ENCODE data around the gene ZNG1B. TPM values are rescaled to one million over a fixed set of nuclear protein-coding genes. Genes with fewer than 3 reads are reported as not detected.
"Not testable (repeated sequence)": the region's sequence is repeated elsewhere in the genome, so short reads cannot be mapped to it uniquely, and the experiment has no call there.

Gene ZNG1B
- total RNA-seq, 1 experiment from 2014 or later: 37.1 TPM

GRCh38 chr2:113541204-113541975, 103.9 kb downstream of the ZNG1B start:
- BruUV-seq (replicated peaks); intact Hi-C loops (cut with micrococcal nuclease; ENCODE audit: unreplicated experiment); H3K36me3 ChIP-seq (ENCODE audit: control insufficient read depth, insufficient read depth, low read length); CTCF ChIA-PET; H3K4me1 ChIP-seq (ENCODE audit: control insufficient read depth, insufficient read depth, low read length); in situ Hi-C loops (cut with HindIII; ENCODE audit: low pct_unique_long_range_greater_than_20kb, low sequenced_read_pairs); H3K27me3 ChIP-seq (ENCODE audit: control insufficient read depth, insufficient read depth, low read length); DNase-seq (ENCODE audit: low read depth, low spot score); H3K9me3 ChIP-seq (ENCODE audit: control insufficient read depth, insufficient read depth, low read depth, low read length); H3K27ac ChIP-seq (ENCODE audit: low read length); POLR2A ChIA-PET: not testable (repeated sequence)
- H3K4me3 ChIP-seq (ENCODE audit: low read depth in 2 of 2, low read length in 2 of 2): peak overlapping the region; percentile 37 to 40
- peak; percentile 79 for ATAC-seq

GRCh38 chr2:113541976-113542485, 104.5 kb downstream of the ZNG1B start:
- H3K4me1 ChIP-seq (ENCODE audit: control insufficient read depth, insufficient read depth, low read length); DNase-seq (ENCODE audit: low read depth, low spot score); H3K36me3 ChIP-seq (ENCODE audit: control insufficient read depth, insufficient read depth, low read length); H3K9me3 ChIP-seq (ENCODE audit: control insufficient read depth, insufficient read depth, low read depth, low read length); H3K27me3 ChIP-seq (ENCODE audit: control insufficient read depth, insufficient read depth, low read length); BruUV-seq (replicated peaks); POLR2A ChIA-PET; intact Hi-C loops (cut with micrococcal nuclease; ENCODE audit: unreplicated experiment); H3K27ac ChIP-seq (ENCODE audit: low read length); in situ Hi-C loops (cut with HindIII; ENCODE audit: low pct_unique_long_range_greater_than_20kb, low sequenced_read_pairs); CTCF ChIA-PET: not testable (repeated sequence)
- peak; percentile 27 for TF ChIP-seq CTCF (IDR thresholded peaks at IDR 0.05)
- peak overlapping the region; percentile 14 to 37; a peak in 3 of 4 replicates for H3K4me3 ChIP-seq (ENCODE audit: low read depth in 2 of 2, low read length in 2 of 2)
- ATAC-seq: peak; percentile 78

GRCh38 chr2:113542529-113542928, 105.0 kb downstream of the ZNG1B start:
- CTCF ChIA-PET; H3K27ac ChIP-seq (ENCODE audit: low read length); BruUV-seq (replicated peaks); H3K4me1 ChIP-seq (ENCODE audit: control insufficient read depth, insufficient read depth, low read length); intact Hi-C loops (cut with micrococcal nuclease; ENCODE audit: unreplicated experiment); POLR2A ChIA-PET; DNase-seq (ENCODE audit: low read depth, low spot score); H3K27me3 ChIP-seq (ENCODE audit: control insufficient read depth, insufficient read depth, low read length); H3K4me3 ChIP-seq (ENCODE audit: low read depth in 2 of 2, low read length in 2 of 2); ATAC-seq; H3K9me3 ChIP-seq (ENCODE audit: control insufficient read depth, insufficient read depth, low read depth, low read length); in situ Hi-C loops (cut with HindIII; ENCODE audit: low pct_unique_long_range_greater_than_20kb, low sequenced_read_pairs); H3K36me3 ChIP-seq (ENCODE audit: control insufficient read depth, insufficient read depth, low read length): not testable (repeated sequence)

Other genes starting within 250 kb of the ZNG1B start
- gene PAX8, start 158.8 kb upstream of the ZNG1B start, total RNA-seq (2021; ENCODE audit: unreplicated experiment): 0.15 TPM
- gene FOXD4L1, start 61.0 kb downstream of the ZNG1B start, total RNA-seq (2021; ENCODE audit: unreplicated experiment): not detected
- gene RABL2A, start 189.6 kb downstream of the ZNG1B start, total RNA-seq (2021; ENCODE audit: unreplicated experiment): 21.4 TPM

All from Panc1 (cell line).